AML-193 (cell line): ENCODE data around the gene SLC35E2B.

Source experiments
- DNase-seq, 2 experiments: peaks; one replicate each; lab custom pipeline; 2025; lab: John Stamatoyannopoulos, UW

The SLC35E2B gene

DNA sequence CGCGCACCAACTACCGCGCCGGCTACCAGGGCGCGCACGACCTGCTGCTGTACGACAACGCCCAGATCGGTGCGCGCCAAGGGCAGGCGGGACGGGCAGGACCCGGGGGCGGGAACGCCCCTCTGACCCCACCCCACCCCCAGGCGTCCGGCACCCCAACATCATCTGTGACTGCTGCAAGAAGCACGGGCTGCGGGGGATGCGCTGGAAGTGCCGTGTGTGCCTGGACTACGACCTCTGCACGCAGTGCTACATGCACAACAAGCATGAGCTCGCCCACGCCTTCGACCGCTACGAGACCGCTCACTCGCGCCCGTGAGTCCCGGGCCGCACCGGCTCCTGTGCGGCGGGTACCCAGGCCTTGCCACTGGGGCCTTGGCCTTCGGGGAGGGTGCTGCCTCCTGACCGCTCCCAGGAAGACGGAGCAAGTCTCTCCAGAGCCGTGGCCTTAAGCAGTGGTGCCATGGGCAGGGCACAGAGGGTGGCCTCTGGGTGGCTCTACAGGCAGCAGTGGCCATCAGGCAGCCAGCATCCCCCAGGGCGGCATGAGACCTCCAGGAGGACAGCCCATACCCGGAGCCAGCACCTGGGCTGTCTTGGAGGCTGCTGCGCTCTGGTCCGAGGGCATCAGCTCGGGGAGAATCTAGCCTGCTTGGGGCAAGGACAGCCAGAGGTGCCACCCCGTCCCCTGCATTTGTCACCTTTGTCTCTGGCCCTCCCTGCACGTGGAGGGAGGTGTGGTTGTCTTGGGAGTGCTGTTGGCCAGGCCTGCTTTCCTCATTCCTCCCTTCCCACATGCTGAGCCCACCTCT is 68.8 kb downstream of the SLC35E2B start:
- DNase-seq, result no peak

DNA sequence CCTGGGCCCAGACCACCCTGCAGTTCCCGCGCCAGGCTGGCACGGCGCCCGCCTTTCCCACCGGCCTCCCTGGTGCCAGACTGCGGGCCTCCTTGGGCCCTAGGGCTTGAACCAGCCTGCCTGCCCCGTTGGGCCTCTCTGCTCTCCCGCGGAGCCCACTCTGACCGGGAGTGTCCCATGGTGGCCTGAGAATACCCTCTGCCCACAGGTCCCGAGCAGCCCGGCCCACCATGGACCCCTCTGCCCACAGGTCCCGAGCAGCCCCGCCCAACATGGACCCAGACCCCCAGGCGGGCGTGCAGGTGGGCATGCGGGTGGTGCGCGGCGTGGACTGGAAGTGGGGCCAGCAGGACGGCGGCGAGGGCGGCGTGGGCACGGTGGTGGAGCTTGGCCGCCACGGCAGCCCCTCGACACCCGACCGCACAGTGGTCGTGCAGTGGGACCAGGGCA is 69.4 kb downstream of the SLC35E2B start:
- DNase-seq, result no peak

DNA sequence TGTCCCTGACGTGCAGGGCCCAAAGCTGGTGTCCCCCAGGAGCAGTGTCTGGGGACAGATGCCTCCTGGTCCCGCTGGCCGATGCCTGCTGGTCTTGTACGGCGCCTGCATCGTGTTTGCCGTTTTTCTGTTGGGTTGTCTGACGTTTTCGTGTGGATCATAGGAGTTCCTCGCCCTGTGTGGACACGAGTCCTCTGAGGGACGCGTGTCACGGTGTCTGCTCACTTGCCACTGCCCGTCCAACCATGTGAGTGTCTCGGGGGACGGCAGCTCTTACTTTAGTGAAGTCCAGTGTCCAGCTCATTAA is 69.9 kb downstream of the SLC35E2B start:
- no peak for DNase-seq

DNA sequence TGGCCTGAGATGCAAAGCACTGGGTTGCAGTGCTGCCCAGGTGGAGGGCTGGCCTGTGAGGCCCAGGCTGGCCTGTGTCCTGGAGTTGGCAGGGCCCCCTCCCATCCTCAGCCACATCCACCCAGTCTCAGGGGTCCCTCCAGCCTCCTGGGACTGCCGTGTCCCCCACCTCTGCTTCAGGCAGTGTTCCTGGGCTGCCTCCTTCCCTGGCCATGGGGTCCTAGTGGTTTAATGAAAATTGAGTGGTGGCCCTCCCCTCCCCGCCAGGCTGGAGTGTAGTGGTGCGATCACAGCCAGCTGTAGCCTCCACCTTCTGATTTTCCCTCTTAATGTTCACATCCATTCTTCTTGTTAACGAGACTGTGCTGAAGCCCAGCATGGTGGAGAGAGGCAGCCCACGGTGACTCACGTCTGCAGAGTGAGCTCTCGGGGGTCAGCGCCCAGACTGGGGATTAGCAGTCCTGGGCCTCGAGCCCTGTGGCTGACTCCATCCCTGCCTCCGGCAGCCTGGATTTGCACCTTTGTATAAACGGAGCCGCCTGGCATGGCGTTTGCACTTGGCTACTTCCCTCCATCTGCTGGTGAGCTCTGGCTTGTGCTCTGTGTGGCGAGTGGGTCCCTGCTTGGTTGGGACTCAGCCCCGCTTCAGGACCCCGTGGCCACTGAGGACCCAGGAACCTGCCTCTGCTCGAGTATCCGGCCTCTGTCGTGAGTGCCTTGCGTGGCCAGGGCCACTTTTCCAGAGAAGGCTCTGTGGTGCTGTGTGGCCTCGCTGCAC is 70.4 kb downstream of the SLC35E2B start:
- no peak for DNase-seq

DNA sequence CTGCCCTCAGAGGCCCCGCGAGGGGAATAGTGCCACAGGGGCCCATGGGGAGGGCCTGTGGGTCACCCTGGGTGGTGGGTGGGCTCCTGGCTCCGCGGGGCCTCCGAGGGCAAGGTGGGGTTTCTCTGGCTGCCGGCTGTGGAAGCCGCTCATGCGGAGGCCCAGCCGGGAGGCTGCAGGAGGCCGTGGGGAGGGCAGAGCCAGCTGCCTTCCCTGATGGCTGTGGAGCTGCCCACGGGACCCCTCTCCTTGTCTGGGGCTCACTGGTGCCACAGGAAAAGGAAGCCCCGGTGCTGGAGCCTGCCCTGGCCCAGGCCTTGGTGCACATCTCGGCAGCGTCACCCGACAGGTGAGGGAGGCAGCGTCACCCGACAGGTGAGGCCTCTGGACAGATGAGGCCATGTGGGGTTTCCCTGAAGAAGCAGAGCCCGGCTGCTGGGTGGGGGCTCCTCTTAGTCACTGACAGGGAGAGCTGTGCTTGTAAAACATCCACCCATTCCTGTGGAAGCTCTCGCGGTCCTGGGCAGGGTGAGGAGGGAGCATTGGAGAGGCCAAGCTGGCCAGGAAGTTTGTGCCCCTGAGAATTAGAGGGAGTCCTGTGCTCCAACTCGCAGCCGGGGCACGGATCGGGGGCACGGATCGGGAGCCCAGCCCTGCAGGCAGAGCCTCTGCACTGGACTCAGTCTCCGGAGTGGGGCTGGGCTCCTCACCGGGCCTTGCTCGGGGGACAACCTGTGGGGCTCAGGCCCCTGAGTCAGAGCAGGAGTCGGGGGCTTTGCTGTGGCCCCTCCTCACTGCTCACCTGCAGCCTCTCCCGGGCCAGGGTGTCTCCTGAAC is 71.2 kb downstream of the SLC35E2B start:
- no peak for DNase-seq

DNA sequence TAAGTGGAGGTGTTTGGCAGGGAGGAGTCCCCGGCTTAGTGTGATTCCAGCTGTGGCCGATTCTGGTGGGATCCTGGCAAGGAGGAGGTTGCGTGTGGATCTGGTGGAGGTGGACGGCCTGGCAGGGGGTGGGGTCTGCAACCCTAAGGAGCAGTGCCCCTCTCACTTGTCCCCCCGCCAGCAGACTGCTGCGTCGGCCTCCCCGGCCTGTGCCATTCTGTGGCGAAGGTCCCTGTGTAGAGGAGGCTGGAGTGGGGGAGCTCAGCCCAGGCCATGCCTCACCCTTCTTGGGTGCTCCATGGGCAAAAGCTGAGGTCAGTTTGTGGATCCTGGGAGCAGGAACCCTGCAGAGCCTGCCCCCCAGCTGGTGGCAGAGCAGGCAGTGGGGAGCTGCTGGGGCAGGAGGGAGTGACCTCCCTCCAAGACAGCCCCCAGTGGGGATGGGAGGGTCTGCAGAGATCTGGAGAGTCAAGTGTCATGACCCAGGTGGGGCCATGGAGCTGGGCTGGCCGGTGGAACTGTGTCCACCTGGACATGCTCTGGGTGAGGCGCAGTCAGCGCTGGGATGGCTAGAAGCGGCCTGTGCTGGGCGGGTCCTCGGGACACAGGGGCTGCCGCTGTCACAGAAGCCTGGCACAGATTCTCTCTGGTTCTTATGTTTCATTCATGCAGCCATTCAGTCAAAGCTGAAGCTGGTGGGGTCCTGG is 72.0 kb downstream of the SLC35E2B start:
- no peak for DNase-seq

DNA sequence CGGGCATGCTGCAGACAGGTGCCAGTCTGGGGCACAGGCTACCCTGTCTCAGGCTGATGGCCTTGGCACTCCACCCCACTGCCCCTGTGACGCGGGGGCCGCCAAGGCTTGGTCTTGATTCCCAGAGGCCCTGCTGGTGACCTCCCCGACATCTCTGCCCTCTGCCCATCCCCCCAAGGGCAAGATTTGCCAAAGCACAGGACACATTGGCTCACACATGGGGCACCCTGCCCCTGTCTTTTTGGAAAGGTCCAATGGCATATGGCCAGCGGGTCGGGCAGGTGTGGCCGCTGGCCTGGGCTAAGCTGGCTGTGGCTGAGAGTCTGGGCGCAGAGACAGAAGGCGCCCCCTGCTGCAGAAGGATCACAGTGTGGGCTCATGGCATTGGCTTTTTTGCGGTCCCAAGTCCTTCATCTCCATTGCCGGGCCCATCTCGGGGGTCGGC is 72.7 kb downstream of the SLC35E2B start:
- DNase-seq, result no peak

DNA sequence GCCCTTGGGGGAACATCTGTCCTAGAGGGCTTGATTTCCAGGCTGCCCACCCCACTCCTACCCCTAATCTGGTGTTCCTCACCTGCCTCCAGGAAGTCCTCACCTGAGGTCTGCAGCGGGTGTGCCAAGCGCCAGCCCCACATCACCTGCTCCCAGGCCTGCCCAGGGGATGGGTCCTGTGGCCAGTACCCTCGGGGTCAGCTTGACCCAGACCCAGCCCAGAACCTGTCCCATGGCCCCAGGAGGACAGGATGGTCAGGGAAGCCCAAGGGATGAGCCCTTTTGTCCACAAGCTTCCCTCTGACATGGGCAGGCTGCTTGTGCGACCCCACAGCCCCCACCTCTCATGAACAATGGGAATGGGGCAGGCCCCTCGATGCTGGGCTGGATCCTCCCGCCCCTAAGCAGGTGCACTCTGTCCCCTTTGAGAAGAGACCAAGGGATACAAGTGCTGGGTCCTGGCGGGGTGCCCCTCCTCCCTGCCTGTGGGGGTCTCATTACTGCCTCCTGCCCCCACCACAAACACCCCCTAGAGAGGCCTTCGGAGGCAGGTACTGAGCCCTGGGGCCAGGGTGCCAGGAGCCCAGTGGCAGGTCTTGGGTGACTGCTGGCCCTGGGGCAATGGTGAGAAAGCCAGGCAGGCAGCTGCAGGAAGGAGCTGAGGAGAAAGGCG is 74.1 kb downstream of the SLC35E2B start:
- DNase-seq, result no peak

DNA sequence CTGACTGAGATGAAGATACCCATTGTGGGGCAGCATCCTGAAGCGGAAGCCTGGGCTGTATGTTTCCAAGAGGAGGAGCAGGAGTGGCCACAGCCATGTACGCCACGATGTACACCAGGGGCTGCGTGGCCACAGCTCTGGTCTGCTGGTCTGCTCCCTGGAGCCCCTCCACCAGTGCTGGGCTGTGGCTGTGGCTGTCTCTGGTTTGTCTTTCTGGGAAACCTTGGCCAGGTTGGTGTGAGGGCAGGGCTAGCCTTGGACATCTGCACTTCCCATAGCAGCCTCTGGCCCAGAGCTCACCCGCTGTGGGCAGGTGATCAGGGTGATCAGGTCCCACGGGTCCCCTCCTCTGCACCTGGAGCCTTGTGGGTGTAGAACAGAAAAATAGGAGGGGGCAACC is 74.7 kb downstream of the SLC35E2B start:
- DNase-seq, result no peak

DNA sequence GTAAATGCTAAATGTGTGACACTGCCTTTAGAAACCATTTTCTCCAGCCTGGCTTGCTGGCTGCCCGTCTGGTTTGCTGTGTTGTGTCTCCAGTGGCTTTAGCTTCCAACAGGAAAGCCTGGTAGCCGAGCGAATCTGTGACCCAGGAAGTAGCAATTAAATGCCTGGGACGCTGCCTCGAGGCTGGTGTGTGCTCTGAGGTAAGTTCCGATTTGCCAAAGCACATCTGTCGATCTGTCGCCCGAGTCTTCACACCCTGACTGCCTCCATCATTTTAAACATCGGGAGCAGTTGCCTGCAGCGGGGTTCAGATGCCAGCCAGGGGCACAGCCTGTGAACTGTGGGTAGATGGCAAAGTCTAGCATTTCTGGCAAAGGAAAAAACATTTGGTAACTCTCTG is 75.1 kb downstream of the SLC35E2B start:
- DNase-seq, result no peak

DNA sequence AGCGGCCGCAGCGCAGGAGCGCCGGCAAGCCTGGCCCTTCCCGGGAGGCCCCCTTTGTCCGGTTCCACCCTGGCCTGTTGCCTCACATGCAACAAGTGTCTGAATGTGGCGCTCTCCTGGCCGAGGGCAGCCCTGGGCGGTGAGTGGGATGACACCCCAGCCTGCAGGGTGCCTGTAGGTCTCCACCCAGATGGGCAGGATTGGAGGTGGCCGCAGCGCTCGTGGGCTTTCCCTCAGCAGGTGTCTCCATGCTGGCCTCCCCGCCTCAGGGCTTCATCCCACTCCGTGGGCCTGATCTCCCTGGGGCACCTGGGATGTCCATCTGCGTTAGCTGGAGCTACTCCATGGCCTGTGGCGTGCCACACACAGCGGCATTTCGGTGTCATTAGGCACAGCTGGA is 75.8 kb downstream of the SLC35E2B start:
- DNase-seq, result no peak

DNA sequence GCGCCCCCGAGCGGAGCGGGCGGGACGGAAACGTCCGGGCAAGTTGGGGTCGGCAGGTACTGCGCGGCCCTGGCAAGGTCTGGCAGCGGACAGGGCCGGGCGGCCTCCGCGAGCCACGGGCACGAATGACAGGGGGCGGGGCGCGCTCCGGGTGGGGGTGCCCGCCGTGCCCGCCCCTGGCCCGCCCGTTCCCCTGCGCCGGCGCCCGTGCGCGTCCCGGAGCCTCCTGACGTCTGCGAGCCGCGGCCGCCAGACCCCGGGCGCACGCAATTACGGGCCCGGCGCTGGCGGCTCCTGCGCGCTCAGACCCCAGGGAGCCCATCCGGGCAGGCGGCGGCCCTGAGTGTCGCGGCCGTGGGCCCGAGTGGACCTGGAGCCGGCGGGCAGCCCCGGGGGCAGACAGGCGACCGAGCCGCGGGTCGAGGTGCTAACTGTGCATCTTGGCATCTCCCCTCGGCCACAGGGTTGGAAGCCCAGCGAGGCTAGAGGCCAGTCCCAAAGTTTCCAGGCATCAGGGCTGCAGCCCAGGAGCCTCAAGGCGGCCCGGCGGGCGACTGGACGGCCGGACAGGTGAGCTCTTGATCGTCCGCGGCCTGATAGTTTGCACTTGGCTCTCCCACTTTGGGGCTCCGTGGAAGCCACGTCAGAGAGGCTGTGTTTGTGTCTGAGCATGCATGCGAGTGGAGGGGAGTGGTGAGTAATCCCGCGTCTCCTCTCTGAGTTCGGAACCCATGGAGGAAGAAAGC is 76.4 kb downstream of the SLC35E2B start:
- DNase-seq, result no peak

DNA sequence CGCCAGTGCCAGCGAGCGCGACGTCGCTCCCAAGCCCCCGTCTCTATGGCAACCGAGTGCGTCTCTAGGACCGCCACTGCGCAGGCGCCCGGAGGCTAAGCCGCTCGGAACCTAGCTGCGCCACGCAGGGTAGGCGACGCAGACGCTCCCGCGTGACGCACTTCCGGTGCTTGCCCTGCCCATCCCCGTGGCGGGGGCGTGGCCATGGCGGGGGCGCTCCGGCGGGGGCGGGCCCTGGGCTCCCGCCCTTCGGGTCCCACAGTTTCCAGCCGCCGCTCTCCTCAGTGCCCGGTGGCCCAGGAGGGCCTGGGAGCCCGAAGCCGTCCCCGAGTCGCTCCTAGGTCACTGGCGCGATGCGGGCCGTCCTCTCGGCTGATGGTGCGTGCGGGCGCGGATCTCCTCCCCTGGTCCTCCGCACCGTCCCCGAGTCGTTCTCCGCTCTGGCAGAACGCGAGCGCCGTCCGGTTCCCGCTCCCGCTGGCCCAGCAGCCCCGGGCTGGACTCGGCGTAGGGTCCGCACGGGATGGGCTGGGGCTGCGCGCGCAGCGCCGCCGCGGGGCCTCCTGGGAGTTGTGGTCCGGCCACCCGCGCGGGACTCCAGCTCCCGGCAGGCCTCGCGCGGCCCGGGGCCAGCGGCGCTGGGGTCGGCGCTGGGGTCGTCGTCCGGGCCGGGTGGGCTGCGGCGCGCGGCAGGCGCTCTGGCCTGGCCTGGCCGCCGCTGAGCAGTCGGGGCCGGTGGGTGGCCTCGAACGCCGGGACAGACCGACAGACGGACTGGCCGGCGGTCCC is 77.1 kb downstream of the SLC35E2B start, which contains the start of gene MIB2:
MIB2 (plus strand) TSS at position 245 of the 789 bp plus-strand sequence. CDS start 7,953 bp downstream, outside the sequence.
- peak; percentile 86 to 87 for DNase-seq

DNA sequence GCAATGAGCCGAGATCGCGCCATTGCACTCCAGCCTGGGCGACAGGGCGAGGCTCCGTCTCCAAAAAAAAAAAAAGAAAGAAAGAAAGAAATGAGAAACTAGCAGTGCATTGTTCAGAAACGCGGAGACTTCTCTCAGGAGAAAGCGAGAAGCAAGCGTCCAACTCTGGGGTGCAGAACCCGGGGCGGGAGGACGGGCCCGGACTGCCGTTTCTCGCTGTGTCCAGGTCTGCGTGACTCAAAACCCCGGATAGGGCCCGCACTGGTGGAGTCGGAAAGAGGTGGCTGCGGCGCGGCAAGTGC is 77.7 kb downstream of the SLC35E2B start:
- DNase-seq, result no peak

DNA sequence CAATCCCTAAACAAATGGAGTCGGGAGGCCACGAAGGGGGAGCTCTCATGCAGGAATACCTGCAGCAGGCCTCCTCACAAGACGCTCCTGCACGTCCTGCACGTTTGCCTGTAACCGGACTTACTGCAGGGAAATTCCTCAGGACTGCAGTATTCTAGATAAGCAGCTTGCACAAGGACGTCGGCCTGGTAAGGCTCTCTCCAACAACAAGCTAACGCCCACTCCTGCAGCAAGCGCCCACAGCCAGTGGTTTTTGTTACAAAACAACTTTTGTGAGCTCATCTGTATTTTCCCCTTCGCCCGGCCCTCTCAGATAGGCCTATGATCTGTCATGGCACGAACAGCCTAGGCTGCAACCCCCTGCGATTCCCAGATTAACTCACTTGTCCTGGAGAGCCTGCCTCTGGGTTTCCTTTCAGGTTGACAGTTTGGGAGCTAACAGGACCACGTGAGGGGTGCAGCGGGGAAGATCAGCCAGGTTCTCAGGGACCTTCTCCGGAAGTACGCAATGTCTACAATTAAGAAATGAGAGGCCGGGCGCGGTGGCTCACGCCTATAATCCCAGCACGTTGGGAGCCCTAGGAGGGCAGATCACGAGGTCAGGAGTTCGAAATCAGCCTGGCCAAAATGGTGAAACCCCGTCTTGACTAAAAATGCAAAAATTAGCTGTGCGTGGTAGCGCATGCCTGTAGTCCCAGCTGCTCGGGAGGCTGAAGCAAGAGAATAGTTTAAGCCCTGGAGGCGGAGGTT is 78.2 kb downstream of the SLC35E2B start:
- DNase-seq, result peak; percentile 78 to 82

DNA sequence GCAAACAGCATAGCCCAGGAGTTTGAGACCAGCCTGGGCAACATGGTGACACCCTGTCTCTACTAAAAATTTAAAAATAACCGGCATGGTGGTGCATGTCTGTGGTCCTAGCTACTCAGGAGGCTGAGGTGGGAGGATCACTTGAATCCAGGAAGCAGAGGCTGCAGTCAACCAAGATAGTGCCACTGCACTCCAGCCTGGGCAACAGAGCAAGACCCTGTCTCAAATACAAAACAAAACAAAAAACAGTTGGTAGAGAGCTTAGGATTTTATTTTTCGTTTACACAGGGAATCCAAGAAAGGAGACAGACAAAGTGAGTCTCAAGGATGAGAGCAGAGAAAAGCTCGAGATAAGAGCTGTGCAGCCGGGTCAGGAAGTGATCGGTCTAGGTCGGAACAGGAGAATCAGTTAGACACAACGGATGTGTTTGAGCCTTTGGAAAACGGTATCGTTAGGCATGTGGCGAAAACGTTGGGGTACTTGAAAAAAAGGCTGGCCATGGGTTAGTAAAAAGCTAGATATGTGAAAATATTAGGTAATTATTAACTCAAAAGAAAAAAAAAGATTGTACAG is 79.0 kb downstream of the SLC35E2B start:
- no peak for DNase-seq

DNA sequence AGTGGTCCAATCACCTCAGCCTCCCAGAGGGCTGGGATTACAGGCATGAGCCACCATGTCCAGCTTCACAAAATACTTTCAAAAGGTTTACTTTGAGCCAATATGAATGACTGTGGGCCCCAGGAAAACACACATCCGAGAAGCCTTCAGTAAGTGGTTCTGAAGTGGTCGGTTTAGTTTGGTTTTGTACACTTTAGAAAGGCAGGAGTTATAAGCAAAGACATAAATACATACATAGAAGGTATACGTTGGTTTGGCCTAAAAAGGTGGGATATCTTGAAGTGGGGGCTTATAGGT is 80.5 kb downstream of the SLC35E2B start:
- no peak for DNase-seq

DNA sequence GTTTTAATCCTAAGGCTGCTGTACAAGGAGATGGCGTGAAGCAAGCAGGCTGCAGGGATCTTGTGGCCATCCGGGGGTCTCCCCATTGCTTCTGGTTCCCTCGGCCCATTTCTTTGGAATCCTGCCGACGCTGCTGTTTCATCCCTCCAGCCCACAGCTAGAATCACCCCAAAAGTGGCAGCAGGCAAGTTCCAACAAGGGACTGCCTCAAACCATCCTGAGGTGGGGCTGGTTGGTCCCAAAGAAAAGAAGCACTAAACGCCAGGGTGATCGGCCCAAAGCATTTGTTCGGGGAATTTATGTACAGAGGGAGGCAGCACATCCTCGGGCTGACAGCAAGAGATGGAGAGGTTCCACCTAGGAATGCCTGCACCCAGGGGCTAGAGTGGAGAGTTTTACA is 81.8 kb downstream of the SLC35E2B start:
- no peak for DNase-seq
